GM21360 (cell line): ENCODE data around the gene NIPBL.
"Not testable (repeated sequence)": the region's sequence is repeated elsewhere in the genome, so short reads cannot be mapped to it uniquely, and the experiment has no call there.

Experiments used
- ATAC-seq: cut with Tn5 transposase; IDR thresholded peaks from one replicate; pipeline ENCODE4 v1.9.1; 2021; ENCODE audit warnings: mild to moderate bottlenecking, moderate library complexity; ENCODE audit not compliant: unreplicated experiment

The NIPBL gene

GRCh38 chr5:36901077-36901476, 24.5 kb downstream of the NIPBL start:
- ATAC-seq = not testable (repeated sequence)

- no peak for ATAC-seq
These were observed 25.3 kb downstream of the NIPBL start for GRCh38 chr5:36901856-36902255.

DNA sequence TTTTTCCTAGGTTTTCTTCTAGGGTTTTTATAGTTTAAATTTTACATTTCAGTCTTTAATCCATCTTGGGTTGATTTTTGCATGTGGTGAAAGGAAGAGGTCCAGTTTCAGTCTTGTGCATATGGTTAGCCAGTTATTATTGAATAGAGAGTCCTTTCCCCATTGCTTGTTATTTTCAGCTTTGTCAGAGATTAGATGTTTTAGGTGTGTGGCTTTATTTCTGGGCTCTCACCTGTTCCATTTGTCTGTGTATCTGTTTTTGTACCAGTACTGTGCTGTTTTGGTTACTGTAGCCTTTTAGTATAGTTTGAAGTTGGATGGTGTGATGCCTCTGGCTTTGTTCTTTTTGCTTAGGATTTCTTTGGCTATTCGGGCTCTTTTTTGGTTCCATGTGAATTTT, 25.8 kb downstream of the NIPBL start:
- no peak for ATAC-seq

DNA sequence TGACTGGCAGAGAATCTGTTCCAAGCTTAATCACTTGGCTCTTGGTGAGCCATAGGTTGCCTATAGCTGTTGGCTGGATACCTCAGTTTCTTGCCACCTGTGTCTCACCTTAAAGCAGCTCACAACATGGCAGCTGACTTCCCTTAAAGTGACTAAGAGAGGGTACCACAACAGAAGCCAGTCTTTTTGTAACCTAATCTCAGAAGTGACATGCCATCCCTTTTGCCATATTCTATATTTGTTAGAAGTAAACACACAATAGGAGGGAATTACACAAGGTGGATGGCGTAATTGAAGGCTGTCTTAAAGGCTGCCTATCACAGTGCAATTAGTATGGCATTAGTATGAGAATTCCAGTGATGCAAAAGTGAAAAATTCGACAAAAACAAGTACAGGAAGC, 28.1 kb downstream of the NIPBL start:
- no peak for ATAC-seq

DNA sequence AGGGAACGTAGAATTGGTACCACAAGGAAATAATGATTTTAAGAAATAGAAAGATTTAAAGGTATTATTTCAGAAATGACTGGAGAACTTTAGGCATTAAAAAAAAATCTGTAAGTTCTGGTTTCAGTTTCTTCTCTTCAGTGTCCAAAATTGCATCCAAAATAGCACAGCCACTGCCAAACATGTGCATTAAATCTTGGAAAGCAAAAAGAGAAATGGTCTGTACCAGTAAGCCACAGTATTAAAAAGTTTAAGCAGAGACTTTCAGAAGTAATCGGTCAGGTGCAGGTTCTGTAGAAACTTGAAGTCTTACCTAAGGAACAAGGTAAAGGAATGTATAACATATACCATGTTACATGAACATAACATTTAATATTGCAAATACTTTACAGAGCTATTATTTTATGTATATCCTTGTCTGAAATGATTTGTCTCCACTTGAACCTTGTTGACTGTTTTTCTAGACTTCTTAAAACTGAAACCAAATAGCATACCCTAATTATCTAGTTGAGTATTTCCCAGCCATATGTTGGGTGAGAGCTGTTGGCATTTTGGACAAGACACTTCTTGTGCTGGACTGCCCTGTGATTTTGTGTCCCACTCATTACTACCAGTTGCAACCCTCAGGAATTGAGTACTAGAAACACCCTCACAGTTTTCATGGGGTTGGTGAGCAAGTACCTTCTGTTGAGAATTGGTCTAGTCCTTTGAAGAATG, 32.1 kb downstream of the NIPBL start:
- peak; percentile 60 for ATAC-seq

- ATAC-seq = no peak
These were observed 39.1 kb downstream of the NIPBL start for GRCh38 chr5:36915653-36916052.

DNA sequence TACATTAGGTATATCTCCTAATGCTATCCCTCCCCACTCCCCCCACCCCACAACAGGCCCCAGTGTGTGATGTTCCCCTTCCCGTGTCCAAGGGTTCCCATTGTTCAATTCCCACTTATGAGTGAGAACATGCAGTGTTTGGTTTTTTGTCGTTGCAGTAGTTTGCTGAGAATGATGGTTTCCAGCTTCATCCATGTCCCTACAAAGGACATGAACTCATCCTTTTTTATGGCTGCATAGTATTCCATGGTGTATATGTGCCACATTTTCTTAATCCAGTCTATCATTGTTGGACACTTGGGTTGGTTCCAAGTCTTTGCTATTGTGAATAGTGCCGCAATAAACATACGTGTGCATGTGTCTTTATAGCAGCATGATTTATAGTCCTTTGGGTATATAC, 40.0 kb downstream of the NIPBL start:
- ATAC-seq = not testable (repeated sequence)

GRCh38 chr5:36917358-36917757, 40.8 kb downstream of the NIPBL start:
- ATAC-seq = not testable (repeated sequence)

DNA sequence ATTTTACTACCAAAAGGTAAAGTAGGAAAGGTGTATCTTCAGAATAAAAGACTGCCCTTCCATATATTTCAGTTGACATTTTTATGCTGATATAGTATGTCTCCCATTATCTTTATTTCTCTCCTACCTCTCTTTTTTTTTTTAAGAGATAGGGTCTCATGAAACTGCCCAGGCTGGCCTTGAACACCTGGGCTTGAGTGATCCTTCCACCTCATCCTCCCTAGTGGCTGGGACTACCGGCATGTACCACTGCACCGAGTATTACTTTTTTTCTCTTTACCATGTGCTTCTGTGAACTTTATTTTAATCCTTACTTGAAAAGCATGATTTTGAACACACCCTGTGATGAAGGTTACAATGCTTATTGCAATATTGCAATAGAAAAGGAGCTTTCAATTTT, 42.7 kb downstream of the NIPBL start:
- ATAC-seq = no peak

DNA sequence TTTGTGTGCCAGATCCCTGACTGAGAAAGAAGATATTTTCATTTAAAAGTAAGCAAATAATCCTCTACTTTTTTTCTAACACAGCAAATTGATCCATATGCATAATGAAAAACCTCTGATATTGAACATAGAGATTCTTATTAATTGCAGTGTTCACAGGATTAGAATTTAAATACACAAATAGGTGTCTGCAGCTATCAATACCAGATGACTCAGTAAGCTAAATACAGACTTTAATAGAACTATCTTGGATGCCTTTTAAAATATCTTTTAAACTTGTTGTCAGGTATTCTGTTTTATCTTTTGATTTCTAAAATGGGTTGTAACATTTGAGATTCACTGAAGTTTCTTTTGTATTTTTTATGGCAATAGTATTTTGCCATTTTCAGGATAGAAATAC, 43.1 kb downstream of the NIPBL start:
- ATAC-seq = no peak

DNA sequence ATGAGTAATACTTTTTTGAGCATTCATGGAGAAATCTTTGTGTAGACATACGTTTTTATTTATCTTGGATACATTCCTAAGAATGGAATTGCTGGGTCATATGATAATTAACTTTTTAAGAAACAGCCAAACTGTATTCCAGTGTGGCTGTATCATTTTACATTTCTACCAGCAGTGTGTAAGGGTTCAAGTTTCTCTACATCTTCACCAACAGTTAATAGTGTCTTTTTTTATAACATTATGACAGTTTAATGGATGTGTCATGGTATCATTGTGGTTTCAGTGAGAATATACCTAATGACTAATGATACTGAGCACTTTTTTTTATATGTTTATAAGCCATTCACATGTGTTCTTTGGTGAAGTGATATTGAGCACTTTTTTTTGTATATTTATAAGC, 52.4 kb downstream of the NIPBL start:
- no peak for ATAC-seq

DNA sequence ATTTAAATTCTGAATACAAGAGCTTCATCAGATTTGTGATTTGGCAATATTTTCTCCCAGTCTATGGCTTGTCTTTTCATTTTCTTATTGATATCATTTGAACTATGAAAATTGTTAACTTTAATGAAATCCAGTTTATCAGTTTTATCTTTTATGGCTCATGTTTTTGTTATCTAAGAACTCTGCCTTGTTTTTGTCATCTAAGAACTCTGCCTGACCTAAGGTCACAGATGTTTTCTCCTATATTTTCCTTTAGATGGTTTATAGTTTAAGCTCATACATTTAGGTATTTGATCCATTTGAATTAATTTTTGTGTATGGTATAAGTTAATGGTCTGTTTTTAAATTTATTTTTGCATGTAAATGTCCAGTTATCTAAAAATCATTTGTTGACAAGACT, 52.9 kb downstream of the NIPBL start:
- ATAC-seq = no peak

DNA sequence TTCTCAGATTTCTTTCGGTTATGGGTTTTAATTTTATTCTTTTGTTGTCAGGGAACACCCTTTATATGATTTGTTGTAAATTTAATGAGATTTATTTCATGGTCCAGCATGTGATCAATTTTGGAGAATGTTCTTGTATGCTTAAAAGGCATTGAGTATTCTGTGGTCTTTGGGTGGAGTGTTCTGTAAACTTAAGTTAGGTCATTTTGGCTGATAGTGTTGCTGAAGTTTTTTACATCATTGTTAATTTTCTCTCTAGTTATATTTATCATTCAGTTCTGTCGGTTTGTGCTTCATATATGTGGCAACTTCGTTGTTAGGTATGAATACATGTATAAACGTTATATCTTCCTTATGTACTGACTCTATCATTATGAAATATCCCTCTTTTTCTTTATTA, 55.5 kb downstream of the NIPBL start:
- no peak for ATAC-seq

- ATAC-seq = no peak
These were observed 56.1 kb downstream of the NIPBL start for GRCh38 chr5:36932699-36933098.

- ATAC-seq = no peak
These were observed 58.3 kb downstream of the NIPBL start for GRCh38 chr5:36934740-36935356.

DNA sequence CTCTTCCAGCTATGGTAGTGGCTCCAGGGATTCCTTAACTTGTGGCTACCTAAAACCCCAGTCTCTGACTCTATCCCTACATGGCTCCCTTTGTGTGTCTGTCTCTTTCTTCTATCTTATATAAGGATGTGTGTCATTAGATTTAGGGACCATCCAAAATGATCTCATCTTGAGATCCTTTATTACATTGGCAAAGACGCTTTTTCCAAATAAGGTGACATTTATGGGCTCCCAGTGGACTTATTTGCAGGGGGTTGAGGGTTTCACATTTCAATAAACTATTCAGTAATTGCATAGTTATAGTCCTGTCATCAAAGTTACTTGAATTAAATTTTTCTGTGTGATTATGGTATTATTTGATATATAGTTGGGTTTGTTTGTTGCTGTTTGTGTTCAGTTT, 59.2 kb downstream of the NIPBL start:
- no peak for ATAC-seq

DNA sequence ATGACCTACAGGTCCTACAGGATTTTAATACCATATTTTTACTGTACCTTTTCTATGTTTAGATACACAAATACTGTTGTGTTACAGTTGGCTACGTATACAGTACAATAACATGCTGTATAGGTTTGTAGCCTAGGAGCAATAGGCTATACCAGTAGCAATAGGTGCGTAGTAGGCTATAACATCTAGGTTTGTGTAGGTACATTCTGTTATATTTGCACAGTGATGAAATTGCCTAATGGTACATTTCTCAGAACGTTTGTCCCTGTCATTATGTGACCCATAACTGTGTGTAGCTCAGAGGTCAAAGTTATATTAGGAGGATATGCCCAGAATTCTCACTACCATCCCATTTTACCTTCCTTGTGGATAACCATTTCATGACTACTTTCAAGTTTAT, 59.7 kb downstream of the NIPBL start:
- no peak for ATAC-seq

GRCh38 chr5:36938129-36938528, 61.6 kb downstream of the NIPBL start:
- no peak for ATAC-seq

DNA sequence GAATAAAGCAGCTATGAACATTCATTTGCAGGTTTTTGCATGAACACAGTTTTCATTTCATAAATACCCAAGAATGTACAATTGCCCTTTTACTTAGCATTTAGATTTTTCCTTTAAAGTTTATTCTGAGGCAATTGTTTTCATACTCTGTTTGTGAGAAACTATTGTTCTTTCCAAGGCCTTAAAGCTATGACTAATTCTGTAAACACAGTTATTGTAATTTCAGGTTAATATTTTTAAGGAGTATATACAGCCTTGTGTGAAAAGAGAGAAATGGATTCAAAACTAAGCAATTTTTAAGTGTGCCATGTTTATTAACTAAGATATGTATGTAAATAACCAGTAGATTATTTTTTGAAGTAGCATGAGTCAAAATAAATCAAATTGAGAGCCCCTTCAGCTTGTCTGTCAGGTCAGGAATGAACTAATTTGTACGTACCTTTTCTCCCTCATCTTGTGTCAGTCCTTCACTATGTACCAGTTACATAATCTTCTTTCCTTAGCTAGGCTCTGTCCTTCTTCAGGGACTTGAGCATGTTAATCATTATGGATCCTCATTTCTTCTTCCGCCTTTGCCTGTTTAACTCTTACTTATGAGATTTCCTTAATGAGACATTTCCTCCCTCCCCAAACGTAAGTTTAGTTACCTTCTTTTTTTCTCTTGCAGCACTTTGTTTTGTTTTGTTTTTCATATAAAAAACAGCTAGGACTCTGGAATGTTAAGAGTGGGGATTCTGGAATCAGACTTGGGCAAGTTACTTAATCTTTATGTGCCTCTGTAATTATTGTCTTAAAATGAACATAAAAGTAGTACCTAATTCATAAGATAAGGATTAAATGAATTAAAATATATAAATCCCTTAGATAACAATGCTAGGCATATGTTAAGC, 63.6 kb downstream of the NIPBL start:
- ATAC-seq = no peak

DNA sequence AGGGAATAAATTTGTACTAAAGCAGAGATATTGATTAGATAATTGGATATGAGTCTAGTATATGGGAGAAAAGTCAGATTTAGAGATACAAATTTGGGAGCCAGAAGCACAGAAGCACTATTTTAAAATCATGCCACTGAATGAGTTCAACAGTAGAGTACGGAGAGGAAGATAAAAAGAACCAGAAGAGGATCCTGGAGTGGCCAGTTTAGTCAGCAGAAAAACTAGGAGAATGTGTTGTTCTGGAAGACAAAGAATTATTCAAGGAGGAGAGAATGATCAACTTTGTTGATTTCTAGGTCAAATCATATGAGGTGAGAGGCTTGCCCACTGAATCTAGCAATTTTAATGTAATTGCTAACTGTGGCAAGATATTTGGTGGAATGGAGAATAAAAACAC, 67.0 kb downstream of the NIPBL start:
- no peak for ATAC-seq

DNA sequence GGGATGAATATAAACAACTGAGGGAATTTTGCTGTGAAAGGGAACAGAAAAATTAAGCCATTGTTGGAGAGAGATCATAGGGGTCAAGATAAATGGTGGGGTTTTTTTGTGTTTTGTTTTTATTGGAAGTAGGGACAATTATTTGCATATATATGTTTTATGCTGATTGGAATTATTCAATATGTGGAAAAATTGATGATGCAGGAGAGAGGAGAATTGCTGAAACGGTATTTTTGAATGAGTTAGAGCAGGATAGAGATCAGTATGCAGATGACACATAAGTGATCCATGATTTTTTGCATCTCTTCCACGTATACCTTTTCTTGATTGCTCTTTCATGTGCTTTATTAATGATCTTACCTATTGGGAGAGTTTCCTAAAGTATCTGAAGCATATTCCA, 67.5 kb downstream of the NIPBL start:
- ATAC-seq = no peak
